Left ventricle myocardium inferior (tissue), 1 donor: ENCODE measurements around the gene MTERF4. TPM values are rescaled to one million over a fixed set of nuclear protein-coding genes. Genes with fewer than 3 reads are reported as not detected.

Experiments
- DNase-seq: peaks from one replicate; pipeline ENCODE4 v3.0.0-alpha.2; 2020
- H3K27ac ChIP-seq: fragments of 200-600 bp; replicated peaks from 2 replicates; pipeline ENCODE4 v1.8.0; 2021
- H3K27me3 ChIP-seq: fragments of 200-600 bp; 2 replicates; pipeline ENCODE4 v1.8.0; 2021; ENCODE audit warnings: low read depth
- H3K36me3 ChIP-seq: fragments of 200-600 bp; 2 replicates; pipeline ENCODE4 v1.8.0; 2021
- H3K4me1 ChIP-seq: fragments of 200-600 bp; 2 replicates; pipeline ENCODE4 v1.8.0; 2021
- H3K4me3 ChIP-seq: fragments of 200-600 bp; 2 replicates; pipeline ENCODE4 v1.8.0; 2021; ENCODE audit warnings: mild to moderate bottlenecking, moderate library complexity
- H3K9me3 ChIP-seq: fragments of 200-600 bp; replicated peaks from 2 replicates; pipeline ENCODE4 v1.8.0; 2021
- CTCF ChIP-seq: fragments of 200-600 bp; IDR thresholded peaks from 2 replicates; pipeline ENCODE4 v1.8.0; 2021; ENCODE audit warnings: antibody characterized with exemption, mild to moderate bottlenecking, borderline replicate concordance
- intact Hi-C: fragments of 100-400 bp; cut with micrococcal nuclease; formaldehyde crosslinking; loops from one replicate; pipeline ENCODE4 v1.11.0; 2022
- total RNA-seq: library from RNA; stranded (reverse); fragmentation: NEBNext Ultra II Directional; extraction: Animal tissue kit (Norgen Biotek cat#: 25700); gene quantifications from one replicate; pipeline ENCODE4 v1.2.1, GENCODE V29; 2021
- donor health status: DM: no; HTN: yes; CAD: no; lungs with severe emphysema.

MTERF4 gene
- total RNA-seq, 1 donor from 2014 or later = 19.5 TPM

GRCh38 chr2:241069821-241070281 lies 32.2 kb downstream of the MTERF4 start:
- Histone ChIP-seq H3K27ac (no peak overlapping the region), H3K9me3 (no peaks in the 10 kb centered on the region), H3K4me1 (no peaks in the 10 kb centered on the region), H3K27me3 (no peaks in the 10 kb centered on the region), H3K36me3 (peaks cover 71% of the 10 kb centered on the region), H3K4me3 (no peak overlapping the region)
- DNase-seq = no peak
- TF ChIP-seq CTCF = no peak
- intact Hi-C loops = no loop called here

GRCh38 chr2:241068942-241069810 lies 32.9 kb downstream of the MTERF4 start:
- no peak for TF ChIP-seq CTCF
- no peaks in the 10 kb centered on the region for H3K9me3 ChIP-seq
- peaks cover 65% of the 10 kb centered on the region for H3K36me3 ChIP-seq
- no peak overlapping the region for H3K4me3 ChIP-seq
- intact Hi-C loops = no loop called here
- no peaks in the 10 kb centered on the region for H3K27me3 ChIP-seq
- no peak overlapping the region for H3K27ac ChIP-seq
- H3K4me1 ChIP-seq = no peaks in the 10 kb centered on the region
- no peak for DNase-seq

- Histone ChIP-seq H3K27me3 (peaks cover 5% of the 10 kb centered on the region), H3K9me3 (no peaks in the 10 kb centered on the region), H3K4me1 (peaks cover 6% of the 10 kb centered on the region), H3K36me3 (peaks cover 56% of the 10 kb centered on the region), H3K4me3 (no peak overlapping the region), H3K27ac (no peak overlapping the region)
- intact Hi-C loops = no loop called here
- no peak for TF ChIP-seq CTCF
- no peak for DNase-seq
Observed at GRCh38 chr2:241068136-241068941, 33.7 kb downstream of the MTERF4 start.

- H3K9me3 ChIP-seq = no peaks in the 10 kb centered on the region
- no peak overlapping the region for H3K4me3 ChIP-seq
- H3K27ac ChIP-seq = no peak overlapping the region
- H3K27me3 ChIP-seq = peaks cover 8% of the 10 kb centered on the region
- intact Hi-C loops = no loop called here
- H3K36me3 ChIP-seq = peaks cover 52% of the 10 kb centered on the region
- no peak for TF ChIP-seq CTCF
- H3K4me1 ChIP-seq = peaks cover 11% of the 10 kb centered on the region
- DNase-seq = no peak
Observed at GRCh38 chr2:241067501-241068135, 34.5 kb downstream of the MTERF4 start.

GRCh38 chr2:241066893-241067341 lies 35.2 kb downstream of the MTERF4 start:
- intact Hi-C loops = no loop called here
- TF ChIP-seq CTCF = no peak
- Histone ChIP-seq H3K36me3 (peaks cover 45% of the 10 kb centered on the region), H3K4me1 (peaks cover 11% of the 10 kb centered on the region), H3K4me3 (no peak overlapping the region), H3K27me3 (peaks cover 8% of the 10 kb centered on the region), H3K9me3 (no peaks in the 10 kb centered on the region), H3K27ac (no peak overlapping the region)
- DNase-seq = no peak
